ENCODE measurements around the gene PIM3. TPM values are rescaled to one million over a fixed set of nuclear protein-coding genes. Genes with fewer than 3 reads are reported as not detected.

PIM3 gene
- total and polyA plus RNA-seq, 2 of the 8 experiments (the other 6 are each of a cell fraction or from before 2014, with no cell fraction given) = 22.6 to 30.0 TPM

DNA sequence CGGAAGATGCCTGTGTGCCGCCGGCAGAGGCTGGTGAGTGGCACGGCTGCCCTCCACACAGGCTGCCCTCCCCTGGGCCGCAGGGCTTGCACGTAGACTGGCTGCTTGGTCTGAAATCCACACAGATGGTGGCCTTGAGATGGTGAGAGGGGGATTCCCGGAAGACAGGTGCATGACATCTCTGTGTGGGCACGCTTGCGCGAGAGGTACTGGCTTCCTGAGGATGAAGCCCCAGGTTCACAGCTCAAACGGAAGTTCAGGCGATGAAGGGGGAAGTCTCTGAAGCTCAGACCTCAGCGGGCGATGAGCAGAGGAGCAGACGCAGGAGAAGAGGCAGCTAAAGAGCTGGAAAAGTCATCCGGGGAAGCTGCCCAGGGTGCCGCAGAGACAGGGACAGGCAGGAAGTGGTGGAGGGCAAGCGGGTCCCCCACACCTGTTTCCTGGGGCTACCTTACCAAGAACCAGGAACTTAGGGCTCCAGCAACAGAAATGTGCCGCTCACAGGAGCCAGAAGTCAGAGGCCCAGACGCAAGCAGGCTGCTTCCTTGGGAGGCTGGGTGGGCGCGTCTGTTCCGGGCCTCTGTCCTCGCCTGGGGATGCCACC lies 34.9 kb upstream of the PIM3 start:
- ChIA-PET CTCF (ENCODE audit: partially characterized antibody) (interaction anchor here (1.3 kb wide), 1 partner anchor 70 kb away, joined by 3 read pairs; no protein-coding TSS in a partner anchor), POLR2A (ENCODE audit: partially characterized antibody) (no interaction called here)
- Histone ChIP-seq H4K5ac (ENCODE audit: insufficient read length, low read depth, low read length) (no peak overlapping the region), H3K18ac (ENCODE audit: extremely low read depth, low read length) (no peak overlapping the region), H2BK120ac (replicated peaks; ENCODE audit: low read depth, low read length) (no peak overlapping the region), H4K20me1 (replicated peaks in 1 of 2; ENCODE audit: control insufficient read depth in 1 of 2, insufficient read depth in 2 of 2, low read length in 2 of 2) (peaks cover 2 to 4% of the 10 kb centered on the region in 2 experiments), H3K9me3 (ENCODE audit: insufficient read depth in 2 of 2, low read depth in 1 of 2, low read length in 1 of 2) (no peaks in the 10 kb centered on the region), H4K8ac (ENCODE audit: extremely low read depth, insufficient read depth, low read length) (no peak overlapping the region), H3K4me1 (replicated peaks in 1 of 4; ENCODE audit: control insufficient read depth in 3 of 4, insufficient read depth in 4 of 4, low read length in 3 of 4) (no peaks in the 10 kb centered on the region; a peak in 2 of 7 replicates), H2BK20ac (ENCODE audit: low read length) (no peak overlapping the region), H3K4me2 (ENCODE audit: insufficient read depth in 1 of 2, low read depth in 2 of 2, low read length in 2 of 2) (no peak overlapping the region), H3K79me2 (ENCODE audit: control insufficient read depth in 1 of 2, insufficient read depth in 2 of 2, low read length in 2 of 2) (no peaks in the 10 kb centered on the region), H3K36me3 (ENCODE audit: control insufficient read depth in 2 of 4, insufficient read depth in 4 of 4, low read length in 3 of 4) (no peaks in the 10 kb centered on the region; a peak in 2 of 8 replicates), H3K4ac (replicated peaks; ENCODE audit: insufficient read length, low read depth, low read length) (no peak overlapping the region), H3K27me3 (replicated peaks in 1 of 4; ENCODE audit: control insufficient read depth in 3 of 4, extremely low read depth in 1 of 4, insufficient read depth in 3 of 4, low read length in 3 of 4) (peaks cover 0 to 12% (median 10%) of the 10 kb centered on the region in 4 experiments; a peak in 6 of 7 replicates), H2AFZ (ENCODE audit: low read length) (no peak overlapping the region), H3K27ac (ENCODE audit: low read depth, low read length) (no peak overlapping the region), H3K4me3 (ENCODE audit: extremely low read depth in 1 of 4, insufficient read depth in 2 of 4, low read depth in 3 of 4, low read length in 4 of 4) (no peak overlapping the region), H2BK12ac (ENCODE audit: low read depth, low read length) (no peak overlapping the region), H4K91ac (replicated peaks; ENCODE audit: insufficient read length, low read length) (no peak overlapping the region), H3K23ac (ENCODE audit: insufficient read length) (no peak overlapping the region), H2BK15ac (ENCODE audit: low read length) (no peak overlapping the region), H3K9ac (replicated peaks in 1 of 4; ENCODE audit: extremely low read depth in 1 of 4, low read depth in 3 of 4, low read length in 3 of 4) (no peak overlapping the region), H3K56ac (replicated peaks; ENCODE audit: insufficient read length, low read depth, low read length) (no peak overlapping the region), H3K79me1 (ENCODE audit: low read depth, low read length) (no peaks in the 10 kb centered on the region), H2AK5ac (ENCODE audit: low read depth, low read length) (no peak overlapping the region), H2BK5ac (ENCODE audit: low read depth, low read length) (no peak overlapping the region), H3K23me2 (ENCODE audit: low read depth, low read length) (peaks cover 3% of the 10 kb centered on the region; the same call in 1 of the 2 replicates), H3K14ac (ENCODE audit: insufficient read length) (no peak overlapping the region)
- DNase-seq (ENCODE audit: low read depth in 1 of 2, low spot score in 2 of 2) (no peak), FAIRE-seq (no peak)
- TF ChIP-seq EGR1 (IDR thresholded peaks at IDR 0.05; ENCODE audit: borderline replicate concordance, low read depth, low read length) (no peak), BRCA1 (IDR thresholded peaks at IDR 0.05; ENCODE audit: low read depth, low read length) (no peak), GTF2F1 (IDR thresholded peaks at IDR 0.05; ENCODE audit: borderline replicate concordance, low read depth, low read length) (no peak), SIX5 (IDR thresholded peaks at IDR 0.05; ENCODE audit: low read depth, low read length) (no peak), TBP (IDR thresholded peaks at IDR 0.05; ENCODE audit: low read depth, low read length) (no peak), CBX5 (IDR thresholded peaks at IDR 0.05; ENCODE audit: low read depth, low read length) (no peak)
- 92% methylated on average over 23 of the region's 24 CpGs; no CpG with 5 or more reads in 1 of the 2 experiments for WGBS, 2 experiments (ENCODE audit: extremely low coverage in 1 of 2, insufficient coverage in 1 of 2, insufficient read length in 1 of 2, insufficient replicate concordance in 2 of 2, low coverage in 1 of 2, low lambda C conversion rate in 2 of 2, missing lambda C conversion rate in 1 of 2)

Measured in H1 (cell line).